HG03439 (cell line): ENCODE results near the gene MBNL2.
A peak's percentile ranks its signal among the peaks of the same experiment; 100 is the strongest.

ENCODE experiments used
- ATAC-seq: cut with Tn5 transposase; IDR thresholded peaks from one replicate; pipeline ENCODE4 v1.9.1; 2021; ENCODE audit warnings: mild to moderate bottlenecking, moderate library complexity; ENCODE audit not compliant: unreplicated experiment

MBNL2 gene

DNA sequence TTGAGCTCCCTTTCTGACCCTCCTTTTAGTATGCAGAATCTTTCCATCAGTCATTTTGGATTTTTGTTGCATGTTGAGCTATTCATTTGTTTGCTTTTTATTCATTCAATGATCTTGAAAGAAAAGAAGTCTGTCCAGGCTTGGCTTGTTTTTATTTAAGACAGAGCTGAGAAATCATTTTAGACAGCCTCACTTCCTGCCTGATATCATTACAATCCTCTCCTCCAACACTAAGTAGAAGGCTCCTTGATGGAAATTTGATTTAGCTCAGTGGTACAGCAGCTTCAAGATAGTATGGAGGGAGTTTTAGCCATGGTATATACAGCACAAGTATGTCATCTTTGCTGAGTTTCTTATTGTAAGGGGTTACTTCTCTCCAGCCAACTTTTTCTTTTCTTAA, 28.4 kb downstream of the MBNL2 start:
- no peak for ATAC-seq

DNA sequence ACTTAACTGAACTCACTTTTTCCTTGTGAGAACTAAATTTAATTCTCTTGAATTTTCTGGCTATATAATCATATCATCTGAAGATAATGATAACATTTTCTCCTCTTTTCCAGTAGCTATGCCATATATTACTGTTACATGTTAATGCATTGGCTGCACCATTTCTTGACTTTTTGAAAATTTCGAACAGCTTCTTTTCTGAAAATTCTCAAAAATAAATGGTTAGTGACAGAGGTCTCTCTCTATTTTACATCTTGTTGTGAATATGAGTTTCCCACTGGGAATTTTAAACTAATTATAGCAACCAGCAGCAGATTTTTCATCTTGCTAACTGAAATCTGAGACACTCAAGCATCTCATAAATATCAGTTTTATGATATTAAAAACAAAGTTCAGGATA, 30.6 kb downstream of the MBNL2 start:
- no peak for ATAC-seq

DNA sequence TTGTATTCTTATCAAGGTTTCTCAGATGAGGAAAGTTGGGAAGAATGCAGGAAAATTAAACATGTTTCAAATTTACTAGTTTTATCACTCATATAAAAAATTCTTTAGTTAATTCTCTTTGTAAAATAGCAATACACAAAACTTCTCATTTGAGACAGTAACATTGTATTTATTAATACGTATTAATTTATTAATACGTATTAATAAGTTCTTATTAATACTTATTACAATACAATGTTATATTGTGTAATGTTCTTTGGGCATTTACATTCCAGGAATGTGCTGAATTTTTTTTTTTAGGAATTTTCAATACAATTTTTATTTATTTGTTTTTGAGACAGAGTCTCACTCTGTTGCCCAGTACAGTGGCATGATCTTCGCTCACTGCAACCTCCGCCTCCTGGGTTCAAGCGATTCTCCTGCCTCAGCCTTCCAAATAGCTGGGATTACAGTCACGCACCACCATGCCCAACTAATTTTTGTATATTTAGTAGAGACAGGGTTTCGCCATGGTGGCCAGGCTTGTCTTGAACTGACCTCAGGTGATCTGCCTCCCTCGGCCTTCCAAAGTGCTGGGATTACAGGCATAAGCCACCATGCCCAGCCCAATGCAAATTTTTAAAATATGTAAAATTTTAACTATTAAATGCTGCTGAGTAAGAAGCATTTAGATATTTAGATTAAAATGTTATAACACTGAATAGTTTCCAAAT, 31.6 kb downstream of the MBNL2 start:
- ATAC-seq, result no peak

DNA sequence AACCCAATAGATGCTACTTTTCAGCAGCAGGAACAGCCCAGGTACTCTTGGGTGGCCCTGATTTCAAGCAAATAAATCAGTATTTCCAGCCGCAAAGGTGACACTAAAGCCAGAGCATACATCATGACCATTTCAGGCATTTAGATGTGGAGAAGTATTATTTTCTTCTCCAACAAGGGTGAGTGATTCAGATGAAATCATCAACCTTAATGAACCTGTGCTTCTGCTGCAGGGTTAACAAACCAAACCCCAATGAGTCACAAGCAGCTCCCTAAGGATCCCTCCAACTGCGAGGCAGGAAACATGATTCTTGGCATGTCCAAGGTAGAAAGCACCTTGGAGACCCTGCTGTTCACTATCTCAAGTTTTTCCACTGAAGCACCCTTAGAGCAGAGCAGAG, 32.7 kb downstream of the MBNL2 start:
- no peak for ATAC-seq

DNA sequence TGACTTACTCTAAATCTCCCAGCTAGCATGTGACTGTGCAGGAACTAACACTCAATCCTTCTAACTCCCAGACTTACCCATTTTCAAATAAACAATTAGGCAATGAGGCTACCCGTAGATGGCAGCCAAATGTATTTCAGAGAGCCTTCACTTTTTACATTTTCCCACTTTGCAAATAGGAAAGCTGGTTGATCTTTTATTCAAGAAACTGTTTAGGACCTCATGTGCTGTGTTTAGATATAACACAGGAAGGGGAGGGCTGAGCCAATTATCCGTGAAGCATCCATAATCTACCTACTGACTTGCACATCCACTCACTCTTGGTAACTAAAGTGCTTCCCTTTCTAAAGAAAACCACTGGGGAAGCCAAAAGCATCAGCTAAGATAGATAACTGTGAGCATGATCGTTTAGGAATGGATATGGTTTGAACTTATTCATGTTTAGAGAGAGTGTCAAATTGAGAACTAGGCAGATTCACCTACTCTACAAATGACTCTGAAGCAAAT, 33.4 kb downstream of the MBNL2 start:
- ATAC-seq, result no peak

DNA sequence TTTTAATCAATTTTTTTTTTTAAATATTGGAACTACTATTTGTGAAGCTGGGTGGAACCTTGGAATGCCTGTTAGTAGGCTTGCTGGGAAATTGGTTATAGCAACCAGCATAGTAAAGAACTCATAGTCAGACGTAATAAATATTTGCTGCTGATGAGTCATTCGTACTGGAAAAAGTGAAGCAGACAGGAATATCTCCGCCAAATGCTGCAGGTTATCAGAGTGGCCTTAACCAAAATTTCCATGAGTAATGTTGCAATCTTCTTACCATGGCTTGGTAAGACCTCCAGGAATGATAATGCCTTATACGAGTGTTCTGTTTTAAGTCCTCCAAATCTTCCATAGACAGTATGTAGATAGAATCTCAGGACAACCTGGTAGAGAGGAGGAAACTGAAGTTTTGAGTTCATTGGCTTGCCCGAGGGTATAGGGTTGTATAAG, 34.2 kb downstream of the MBNL2 start:
- ATAC-seq, result no peak

DNA sequence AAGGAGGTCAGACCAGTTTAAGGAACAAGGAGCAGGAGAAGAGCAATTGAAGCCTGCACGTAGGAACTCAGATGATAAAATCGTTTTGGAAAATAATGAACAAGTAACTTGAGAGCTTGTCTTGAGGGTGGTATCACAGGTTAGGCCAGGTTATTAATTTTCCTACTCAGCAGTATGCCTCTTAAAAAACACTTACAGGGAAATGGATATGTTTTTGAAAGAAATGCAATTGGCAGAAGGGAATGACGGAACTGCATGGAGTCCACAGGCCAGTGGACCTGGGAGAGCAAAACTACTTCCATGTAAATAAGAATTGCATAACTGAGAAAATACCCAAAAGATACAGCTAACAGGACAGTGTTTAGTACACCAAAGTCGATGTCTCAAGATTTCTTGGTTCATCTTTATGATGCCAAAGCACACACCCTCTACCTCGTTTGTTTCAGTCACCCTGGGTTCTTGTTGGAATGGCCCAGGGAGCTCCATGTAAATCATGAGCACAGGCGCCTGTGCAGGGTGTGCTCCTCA, 35.2 kb downstream of the MBNL2 start:
- no peak for ATAC-seq

DNA sequence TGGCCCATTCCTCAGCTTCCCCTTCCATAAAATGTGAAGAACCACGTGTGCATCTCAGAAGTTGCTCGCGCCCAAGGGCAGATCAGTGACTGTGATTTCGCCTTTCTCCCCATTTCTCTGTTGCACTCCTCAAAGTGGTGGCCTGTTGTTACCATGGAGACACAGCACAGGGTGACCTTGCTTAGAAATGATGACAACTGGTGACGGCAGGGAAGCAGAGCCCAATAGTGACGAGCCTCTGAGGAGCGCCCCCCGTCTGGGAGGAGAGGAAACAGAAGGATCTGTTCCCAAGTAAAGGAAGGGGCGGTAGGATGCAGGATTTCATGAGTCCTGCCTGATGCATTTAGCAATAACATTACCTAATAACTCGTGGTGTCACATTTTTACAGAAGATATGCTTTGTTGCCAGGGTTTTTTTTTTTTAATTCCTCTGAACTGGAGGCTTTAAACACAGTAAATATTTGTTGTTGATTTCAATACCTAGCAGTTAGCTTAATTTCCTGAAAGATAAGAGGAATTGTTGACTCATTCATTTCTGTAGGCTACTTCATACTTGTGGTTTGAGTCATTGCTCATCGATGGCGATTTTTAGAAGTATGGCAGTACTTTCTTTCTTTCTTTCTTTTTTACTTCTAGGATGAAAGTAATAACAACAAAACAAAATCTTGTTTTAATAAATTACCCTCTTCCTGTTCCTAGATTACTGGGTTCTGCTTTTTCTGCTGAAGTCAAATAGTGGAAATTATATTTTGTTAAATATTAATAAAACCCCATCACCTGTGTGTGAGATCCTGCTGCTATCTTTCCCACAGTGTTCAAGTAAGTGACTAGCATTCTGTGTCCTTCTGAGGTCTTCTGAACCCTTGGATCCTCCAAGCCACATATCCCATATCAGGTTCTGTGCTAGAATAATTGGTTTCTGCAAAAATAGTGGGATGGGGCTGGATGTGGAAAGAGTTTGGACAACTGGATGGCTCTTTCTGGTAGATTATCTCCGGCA, 36.0 kb downstream of the MBNL2 start:
- peak; percentile 78 for ATAC-seq

DNA sequence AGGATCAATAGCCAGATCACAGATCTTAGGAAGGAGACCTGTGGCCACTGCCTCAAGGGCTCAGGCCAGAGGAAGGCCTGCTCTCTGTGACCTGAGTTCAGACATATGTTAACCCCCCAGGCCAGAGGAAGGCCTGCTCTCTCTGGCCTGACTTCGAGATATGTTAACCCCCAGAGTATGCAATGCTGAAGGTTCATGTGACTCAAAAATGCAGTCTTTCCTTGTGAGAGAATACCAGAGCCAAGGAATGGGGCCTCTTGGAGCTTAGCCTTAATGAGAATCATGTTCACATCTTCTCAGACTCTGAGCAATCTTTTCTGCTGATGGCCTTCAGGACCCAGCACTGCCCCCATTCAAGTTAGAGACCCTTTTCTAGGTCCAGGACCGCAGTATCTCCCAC, 36.7 kb downstream of the MBNL2 start:
- no peak for ATAC-seq

DNA sequence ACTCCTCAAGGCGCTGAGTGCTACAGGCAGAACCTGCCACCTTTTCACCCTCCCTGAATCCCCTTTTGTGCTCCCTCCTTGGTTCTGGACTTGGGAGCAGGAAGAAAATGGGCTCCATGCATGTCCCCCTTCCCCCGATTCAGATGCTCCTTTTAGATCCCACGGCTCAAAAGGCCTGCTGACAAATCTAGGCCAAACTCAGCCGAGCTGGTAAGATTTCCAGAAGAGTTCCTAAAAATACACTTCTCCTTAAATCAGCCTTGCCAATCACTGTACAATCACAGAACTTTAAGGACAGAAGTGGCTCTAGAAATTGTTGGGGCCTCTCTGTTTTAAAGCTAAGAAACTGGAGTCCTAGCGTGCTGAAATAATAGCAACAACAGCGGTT, 37.3 kb downstream of the MBNL2 start:
- no peak for ATAC-seq

DNA sequence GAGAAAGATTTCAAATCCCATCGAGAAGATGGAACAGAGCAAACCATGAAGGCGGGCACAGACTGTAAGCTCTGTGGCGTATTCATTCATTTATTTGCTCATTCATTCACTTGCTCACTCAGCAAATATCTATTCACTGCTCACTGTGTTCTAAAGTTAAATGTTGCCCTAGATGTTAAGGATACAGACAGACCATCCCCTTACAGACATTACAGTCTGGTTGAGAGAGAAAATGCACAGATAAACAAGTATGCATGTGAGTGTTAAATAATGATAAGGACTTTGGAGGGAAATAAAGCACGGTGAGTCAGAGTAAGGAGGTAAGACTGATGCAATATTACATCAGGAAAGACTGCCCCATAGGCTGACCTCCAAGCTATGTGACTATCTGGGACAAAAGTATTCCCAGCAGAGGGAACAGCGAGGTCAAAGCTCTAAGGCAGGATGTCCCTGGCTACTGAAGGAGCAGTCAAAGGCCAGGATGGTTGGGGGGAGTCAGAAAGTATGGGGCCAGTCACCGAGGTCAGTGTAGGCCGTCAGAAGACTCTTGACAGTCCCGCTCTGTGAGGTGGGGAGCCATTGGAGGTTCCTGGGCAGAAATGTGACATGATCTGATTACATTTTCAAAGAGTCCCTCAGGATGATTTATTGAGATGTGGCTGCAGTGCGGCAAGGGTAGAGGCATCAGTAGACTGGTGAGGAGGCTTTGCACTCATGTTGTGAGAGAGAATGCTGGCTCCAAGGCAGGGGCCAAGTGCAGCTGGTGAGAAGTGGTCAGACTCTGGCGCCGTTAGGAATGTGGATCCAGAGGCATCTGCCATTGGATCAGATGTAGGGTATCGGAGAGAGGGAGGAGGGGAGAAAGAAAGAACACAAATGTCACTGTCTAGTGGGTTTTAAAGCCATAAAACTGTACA, 37.9 kb downstream of the MBNL2 start:
- ATAC-seq, result no peak

DNA sequence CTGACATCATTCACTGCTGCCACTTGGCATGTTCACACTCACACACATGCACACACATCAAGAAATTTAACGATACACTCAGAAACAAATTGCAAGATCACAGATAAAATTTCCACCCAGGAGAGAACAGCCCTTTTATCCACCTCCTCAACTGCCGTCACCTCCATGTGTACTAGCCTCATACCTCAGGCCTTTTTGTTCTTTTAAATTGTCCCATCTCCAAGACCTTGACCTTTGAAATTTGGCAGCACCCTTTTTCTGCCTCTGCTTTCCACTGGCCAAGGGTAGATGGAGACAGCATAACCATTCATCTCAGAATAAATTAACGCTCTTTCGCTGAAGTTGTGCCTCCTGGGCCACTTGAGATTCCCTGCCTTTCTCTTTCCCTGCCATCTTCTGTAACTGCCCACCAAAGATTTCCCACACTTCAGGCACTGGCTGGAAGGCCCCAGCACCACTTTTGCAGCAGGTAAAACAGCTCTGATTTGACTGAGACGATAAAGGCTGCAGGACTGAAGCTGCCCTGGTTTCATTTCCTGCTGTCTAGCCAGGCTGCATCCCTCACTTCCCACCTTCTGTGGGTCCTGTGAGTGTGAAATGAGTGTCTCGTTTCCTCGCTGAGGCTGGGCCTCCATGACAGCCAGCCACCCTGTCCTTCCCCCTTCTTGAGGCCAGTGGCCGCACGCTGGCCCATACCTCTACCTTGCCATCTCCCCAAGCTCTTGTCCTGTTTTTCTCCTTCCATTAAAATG, 39.3 kb downstream of the MBNL2 start:
- ATAC-seq, result no peak

DNA sequence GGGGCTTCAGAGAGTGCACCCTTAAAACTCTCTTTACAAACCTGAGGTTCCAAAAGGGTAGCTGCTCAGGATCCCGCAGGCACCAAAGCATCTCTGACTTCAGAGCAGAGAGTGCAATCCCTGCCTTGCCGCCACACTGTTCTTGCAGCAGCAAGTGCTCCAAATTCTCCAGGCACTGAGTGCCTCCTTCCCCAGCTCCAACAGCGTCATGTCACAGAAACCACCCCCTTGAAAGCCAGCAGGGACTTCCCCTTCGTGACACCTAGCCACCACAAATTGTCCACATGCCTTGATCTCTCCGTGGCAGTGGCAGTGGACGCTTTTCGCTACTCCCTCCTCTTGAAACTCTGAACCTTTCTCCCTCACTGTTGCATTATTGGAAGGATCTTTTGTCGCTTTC, 39.9 kb downstream of the MBNL2 start:
- ATAC-seq, result no peak

DNA sequence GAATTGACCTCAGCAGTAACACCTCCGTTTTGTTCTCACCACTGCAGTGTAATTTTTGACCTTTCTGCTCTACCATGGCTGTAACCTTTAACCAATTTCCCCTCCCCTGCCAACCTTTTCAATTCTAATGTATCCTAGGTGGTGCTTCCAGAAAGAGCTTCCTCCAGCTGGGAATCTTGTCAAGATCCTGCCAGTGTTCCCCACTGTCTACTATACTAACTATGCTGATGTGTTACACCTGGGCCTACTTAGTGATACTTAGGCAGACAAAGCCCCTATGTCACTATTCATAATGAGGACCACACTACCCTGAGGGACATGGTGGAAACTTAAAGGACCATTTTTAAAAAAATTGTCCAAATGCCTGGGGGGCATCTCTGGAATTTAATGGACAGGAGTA, 41.0 kb downstream of the MBNL2 start:
- no peak for ATAC-seq

DNA sequence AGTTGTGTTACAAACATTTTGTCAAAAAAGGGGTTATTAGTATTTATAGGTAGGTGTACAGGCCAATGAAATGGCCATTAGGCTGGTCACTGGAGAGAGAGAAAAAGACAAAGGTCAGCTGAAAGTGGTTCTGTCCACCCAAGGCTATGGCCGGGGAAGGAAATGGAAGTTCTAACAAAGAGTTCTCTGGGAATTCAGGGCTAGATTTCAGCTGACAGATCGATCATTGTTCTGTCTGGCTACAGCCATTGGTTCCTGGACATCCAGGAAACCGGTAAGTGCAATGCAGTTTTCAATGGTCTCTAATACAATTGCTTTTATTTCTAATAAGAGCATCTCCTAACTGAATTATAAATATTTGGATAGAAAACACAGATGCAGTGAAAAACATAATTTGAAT, 42.5 kb downstream of the MBNL2 start:
- ATAC-seq, result no peak

DNA sequence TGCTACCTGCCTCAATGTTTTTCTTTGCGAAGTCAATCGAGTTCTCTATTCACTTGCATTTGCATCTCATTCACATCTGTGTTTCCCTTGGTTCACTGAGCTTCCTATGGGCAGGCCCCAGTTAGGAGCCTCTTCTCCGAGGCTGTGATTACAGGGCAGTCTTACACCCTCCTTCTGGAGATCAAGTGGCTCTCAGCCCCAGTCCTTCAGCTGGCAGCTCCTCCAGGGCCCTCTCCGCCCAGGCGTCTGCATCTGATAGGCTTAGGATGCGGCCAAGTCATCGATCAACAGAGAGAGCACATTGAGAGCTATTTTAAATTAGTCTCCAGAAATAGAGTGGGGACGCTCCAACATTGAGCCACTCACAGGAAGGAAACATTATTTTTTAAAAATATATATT, 44.2 kb downstream of the MBNL2 start:
- ATAC-seq, result no peak

DNA sequence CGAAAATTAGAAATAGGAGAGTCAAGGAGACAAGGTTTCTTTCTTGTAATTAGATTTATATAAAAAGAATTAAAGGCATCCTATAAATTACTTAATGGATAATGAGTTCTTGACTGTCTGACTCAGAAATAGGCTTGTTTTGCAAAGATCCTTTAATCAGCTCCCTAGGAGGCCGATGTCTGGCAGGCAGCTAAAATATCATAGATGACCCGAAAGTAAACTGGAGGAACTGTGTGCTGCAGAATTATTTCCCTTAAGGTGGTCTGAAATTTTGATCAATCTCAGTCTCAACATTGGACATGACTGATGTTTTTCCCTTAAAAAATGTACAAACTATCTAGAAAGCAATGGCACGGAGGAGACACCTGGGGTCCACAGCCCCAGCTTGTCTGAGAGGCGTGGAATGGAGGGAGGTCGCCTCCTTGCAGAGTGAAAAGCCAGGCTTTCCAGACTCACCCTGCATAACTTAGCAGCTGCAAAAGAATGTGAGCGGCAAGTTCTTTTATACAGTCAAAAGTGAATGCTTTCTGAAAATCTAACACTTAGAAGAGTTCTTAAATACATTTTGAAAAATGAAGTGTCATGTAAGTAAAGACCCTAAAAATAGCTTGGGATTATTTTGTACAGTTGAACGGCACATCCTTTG, 44.8 kb downstream of the MBNL2 start:
- ATAC-seq, result no peak

DNA sequence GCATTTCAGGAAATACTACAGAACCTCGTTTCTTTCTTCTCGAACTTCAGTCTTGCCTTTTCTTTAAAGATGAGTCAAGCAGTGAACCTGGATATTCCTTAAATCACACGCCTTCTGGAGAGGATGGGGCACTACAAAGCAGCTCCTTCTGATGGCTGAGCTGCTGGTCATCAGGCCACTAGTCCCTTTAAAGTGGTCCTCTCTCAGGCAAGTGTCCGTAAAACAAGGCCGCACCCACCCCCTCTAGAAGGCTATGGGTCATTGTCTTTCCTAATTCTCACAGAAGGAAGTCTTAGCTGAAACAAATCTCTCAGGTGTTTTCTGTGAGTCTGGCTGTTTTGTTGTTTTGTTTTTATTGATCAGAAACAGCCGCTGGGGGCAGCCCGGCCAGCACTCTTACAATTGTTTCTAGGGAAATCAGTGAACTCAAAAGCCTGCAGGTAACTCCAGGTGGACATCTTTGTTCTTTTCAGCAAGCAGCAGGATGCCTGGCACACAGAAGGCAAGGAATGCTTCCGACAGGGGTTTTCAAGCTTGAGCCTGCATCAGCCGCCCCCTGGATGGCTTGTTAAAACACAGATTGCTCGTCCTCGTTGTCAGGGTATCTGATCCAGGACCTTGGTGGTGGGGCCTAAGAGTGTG, 45.4 kb downstream of the MBNL2 start:
- no peak for ATAC-seq

DNA sequence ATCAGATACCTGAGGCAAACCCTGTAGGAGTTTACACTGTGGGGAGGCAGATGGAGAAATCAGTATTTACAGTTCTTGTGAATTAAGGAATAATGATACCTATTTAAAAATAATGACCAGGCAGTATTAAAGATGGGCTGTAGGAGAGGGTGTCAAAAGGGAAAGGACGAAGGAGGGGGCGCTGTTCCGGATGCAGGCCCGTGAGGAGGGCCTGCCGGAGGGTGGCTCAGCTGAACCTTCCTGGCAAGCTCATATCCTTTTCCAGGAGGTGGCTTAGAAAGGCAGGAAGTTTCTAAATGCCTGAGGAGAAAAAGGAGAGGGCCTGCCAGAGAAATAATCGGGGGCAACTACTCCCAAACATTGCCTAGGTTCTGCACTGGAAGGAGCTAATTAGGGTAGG, 46.6 kb downstream of the MBNL2 start:
- no peak for ATAC-seq
